Activated CD4-positive, alpha-beta T cell treated with anti-CD3 and anti-CD28 coated beads for 36 hours (primary cell): ENCODE measurements around the gene TRAP1. TPM values are rescaled to one million over a fixed set of nuclear protein-coding genes. Genes with fewer than 3 reads are reported as not detected.

Experiments used
- ATAC-seq: fragments of 200-7000 bp; cut with Tn5 transposase; one replicate; pipeline ENCODE4 v1.10.0; 2021; ENCODE audit warnings: mild to moderate bottlenecking, moderate library complexity
- CTCF ChIA-PET: fragments of 350-600 bp; sonication (Branson Sonifier 250); formaldehyde crosslinking; loops from one replicate; lab custom pipeline; 2021; ENCODE audit warnings: antibody characterized with exemption; lab: Charles Lee
- POLR2A ChIA-PET: fragments of 350-600 bp; sonication (Branson Sonifier 250); formaldehyde crosslinking; loops from one replicate; lab custom pipeline; 2021; ENCODE audit warnings: antibody characterized with exemption, inconsistent platforms; lab: Charles Lee
- DNase-seq: peaks from one replicate; pipeline ENCODE4 v3.0.0-alpha.2; 2020
- H3K27ac Mint-ChIP-seq: one replicate; pipeline ENCODE4 v1.8.0; 2021; ENCODE audit warnings: mixed read lengths
- H3K27me3 Mint-ChIP-seq: one replicate; pipeline ENCODE4 v1.8.0; 2021; ENCODE audit warnings: mixed read lengths
- H3K36me3 Mint-ChIP-seq: one replicate; pipeline ENCODE4 v1.8.0; 2021; ENCODE audit warnings: low read depth, mixed read lengths
- H3K4me1 Mint-ChIP-seq: one replicate; pipeline ENCODE4 v1.8.0; 2021; ENCODE audit warnings: mixed read lengths
- H3K4me3 Mint-ChIP-seq: one replicate; pipeline ENCODE4 v1.8.0; 2021; ENCODE audit warnings: mild to moderate bottlenecking, moderate library complexity, mixed read lengths
- H3K9me3 Mint-ChIP-seq: one replicate; pipeline ENCODE4 v1.8.0; 2021; ENCODE audit warnings: low read depth, mixed read lengths
- intact Hi-C, 2 experiments: fragments of 100-400 bp; cut with DNase I in 1 of 2; cut with micrococcal nuclease in 1 of 2; formaldehyde crosslinking; loops; one replicate each; pipeline versions ENCODE4 v1.14.2 to v1.15.1; 2022 to 2024; cut with DNase I, micrococcal nuclease
- total RNA-seq, 2 experiments: library from RNA; stranded (reverse); gene quantifications; one replicate each; pipeline ENCODE4 v1.2.3, GENCODE V29; 2021

TRAP1 gene
- total RNA-seq, 2 experiments from 2014 or later: 306 to 360 TPM

GRCh38 chr16:3706253-3707012 is 10.9 kb downstream of the TRAP1 start:
- Mint-ChIP-seq H3K4me1 (peaks cover 3% of the 10 kb centered on the region), H3K36me3 (peaks cover 25% of the 10 kb centered on the region), H3K27me3 (no peaks in the 10 kb centered on the region), H3K9me3 (no peaks in the 10 kb centered on the region), H3K27ac (no peak overlapping the region), H3K4me3 (no peak overlapping the region)
- CTCF ChIA-PET: no interaction called here
- POLR2A ChIA-PET: no interaction called here
- DNase-seq: no peak
- intact Hi-C loops: no loop called here
- ATAC-seq: no peak

- ATAC-seq (no peak), DNase-seq (no peak)
- Mint-ChIP-seq H3K27me3 (no peaks in the 10 kb centered on the region), H3K4me1 (peaks cover 8% of the 10 kb centered on the region), H3K36me3 (peaks cover 24% of the 10 kb centered on the region), H3K4me3 (no peak overlapping the region), H3K27ac (no peak overlapping the region), H3K9me3 (no peaks in the 10 kb centered on the region)
- intact Hi-C loops: no loop called here
- CTCF ChIA-PET: interaction anchor here (0.5 kb wide), 1 partner anchor 42 kb away, joined by 4 read pairs; no protein-coding TSS in a partner anchor
- POLR2A ChIA-PET: interaction anchor here (0.8 kb wide), 1 partner anchor 9 kb away, joined by 3 read pairs; no protein-coding TSS in a partner anchor
These were observed 15.2 kb downstream of the TRAP1 start for GRCh38 chr16:3702082-3702481.

- DNase-seq: no peak
- intact Hi-C loops: no loop called here
- Mint-ChIP-seq H3K27me3 (no peaks in the 10 kb centered on the region), H3K4me3 (no peak overlapping the region), H3K9me3 (no peaks in the 10 kb centered on the region), H3K36me3 (peaks cover 20% of the 10 kb centered on the region), H3K27ac (no peak overlapping the region), H3K4me1 (peaks cover 6% of the 10 kb centered on the region)
- ChIA-PET POLR2A (no interaction called here), CTCF (no interaction called here)
- no peak for ATAC-seq
These were observed 15.8 kb downstream of the TRAP1 start for GRCh38 chr16:3701531-3701930.

- DNase-seq: no peak
- H3K4me1 Mint-ChIP-seq: peaks cover 6% of the 10 kb centered on the region
- no peak overlapping the region for H3K4me3 Mint-ChIP-seq
- CTCF ChIA-PET: interaction anchor here (0.9 to 1.0 kb wide), 2 partner anchors 9 to 555 kb away, joined by 3 to 4 read pairs; no protein-coding TSS in a partner anchor
- H3K36me3 Mint-ChIP-seq: peaks cover 30% of the 10 kb centered on the region
- POLR2A ChIA-PET: interaction anchor here (0.6 kb wide), 1 partner anchor 158 kb away, joined by 3 read pairs; no protein-coding TSS in a partner anchor
- no peak overlapping the region for H3K27ac Mint-ChIP-seq
- intact Hi-C loops: no loop called here
- no peaks in the 10 kb centered on the region for H3K27me3 Mint-ChIP-seq
- H3K9me3 Mint-ChIP-seq: no peaks in the 10 kb centered on the region
- ATAC-seq: no peak
These were observed 18.4 kb downstream of the TRAP1 start for GRCh38 chr16:3698941-3699340.

GRCh38 chr16:3696425-3697218 is 20.7 kb downstream of the TRAP1 start:
- no peaks in the 10 kb centered on the region for H3K27me3 Mint-ChIP-seq
- peaks cover 6% of the 10 kb centered on the region for H3K4me1 Mint-ChIP-seq
- H3K4me3 Mint-ChIP-seq: no peak overlapping the region
- H3K9me3 Mint-ChIP-seq: no peaks in the 10 kb centered on the region
- no peak for DNase-seq
- no peak overlapping the region for H3K27ac Mint-ChIP-seq
- intact Hi-C loops: no loop called here
- H3K36me3 Mint-ChIP-seq: peaks cover 24% of the 10 kb centered on the region
- ChIA-PET CTCF (interaction anchor here (1.0 to 1.2 kb wide), 2 partner anchors 12 to 21 kb away, joined by 3 to 4 read pairs; partner anchors contain the start of gene TRAP1), POLR2A (interaction anchor here (0.7 kb wide), 1 partner anchor 467 kb away, joined by 3 read pairs; no protein-coding TSS in a partner anchor)
- ATAC-seq: no peak

GRCh38 chr16:3695610-3696369 is 21.5 kb downstream of the TRAP1 start:
- ChIA-PET POLR2A (no interaction called here), CTCF (interaction anchor here (0.7 to 1.2 kb wide), 4 partner anchors 11 to 22 kb away, joined by 3 to 4 read pairs (median 4); partner anchors contain the start of gene TRAP1)
- DNase-seq (no peak), ATAC-seq (no peak)
- Mint-ChIP-seq H3K4me1 (peaks cover 8% of the 10 kb centered on the region), H3K27ac (no peak overlapping the region), H3K9me3 (no peaks in the 10 kb centered on the region), H3K4me3 (no peak overlapping the region), H3K36me3 (peaks cover 23% of the 10 kb centered on the region), H3K27me3 (no peaks in the 10 kb centered on the region)
- intact Hi-C loops: no loop called here

- ATAC-seq: no peak
- Mint-ChIP-seq H3K4me1 (peaks cover 8% of the 10 kb centered on the region), H3K27ac (no peak overlapping the region), H3K27me3 (no peaks in the 10 kb centered on the region), H3K4me3 (no peak overlapping the region), H3K36me3 (peaks cover 29% of the 10 kb centered on the region), H3K9me3 (no peaks in the 10 kb centered on the region)
- POLR2A ChIA-PET: interaction anchor here (0.6 kb wide), 1 partner anchor 15 kb away, joined by 3 read pairs; no protein-coding TSS in a partner anchor
- CTCF ChIA-PET: no interaction called here
- intact Hi-C loops: no loop called here
- no peak for DNase-seq
These were observed 23.3 kb downstream of the TRAP1 start for GRCh38 chr16:3694051-3694450.

- Mint-ChIP-seq H3K27ac (no peak overlapping the region), H3K36me3 (peaks cover 42% of the 10 kb centered on the region), H3K4me1 (peaks cover 7% of the 10 kb centered on the region), H3K9me3 (no peaks in the 10 kb centered on the region), H3K4me3 (no peak overlapping the region), H3K27me3 (no peaks in the 10 kb centered on the region)
- no peak for ATAC-seq
- intact Hi-C loops: loop anchor here in 1 of 2 experiments (2.0 kb wide), 1 partner anchor 187 kb away; no protein-coding TSS in a partner anchor
- no peak for DNase-seq
- POLR2A ChIA-PET: no interaction called here
- CTCF ChIA-PET: interaction anchor here (0.6 to 1.5 kb wide), 7 partner anchors 9 to 679 kb away, joined by 3 to 4 read pairs (median 3); no protein-coding TSS in a partner anchor
These were observed 25.6 kb downstream of the TRAP1 start for GRCh38 chr16:3691761-3692160.

GRCh38 chr16:3690980-3691720 is 26.2 kb downstream of the TRAP1 start:
- no peak for ATAC-seq
- intact Hi-C loops: loop anchor here (1.0 to 2.0 kb wide), 3 partner anchors 188 to 563 kb away; partner anchors contain the start of gene CREBBP (in 1 of the 2)
- H3K9me3 Mint-ChIP-seq: no peaks in the 10 kb centered on the region
- CTCF ChIA-PET: interaction anchor here (0.6 to 1.5 kb wide), 10 partner anchors 9 to 679 kb away, joined by 3 to 4 read pairs (median 3); no protein-coding TSS in a partner anchor
- POLR2A ChIA-PET: no interaction called here
- no peak overlapping the region for H3K4me3 Mint-ChIP-seq
- peaks cover 44% of the 10 kb centered on the region for H3K36me3 Mint-ChIP-seq
- H3K27me3 Mint-ChIP-seq: no peaks in the 10 kb centered on the region
- no peak overlapping the region for H3K27ac Mint-ChIP-seq
- H3K4me1 Mint-ChIP-seq: peaks cover 7% of the 10 kb centered on the region
- DNase-seq: no peak

- ATAC-seq (peak; percentile 99), DNase-seq (peak; percentile 90)
- POLR2A ChIA-PET: no interaction called here
- Mint-ChIP-seq H3K36me3 (peaks cover 47% of the 10 kb centered on the region), H3K4me3 (no peak overlapping the region), H3K9me3 (no peaks in the 10 kb centered on the region), H3K27me3 (no peaks in the 10 kb centered on the region), H3K4me1 (peaks cover 7% of the 10 kb centered on the region), H3K27ac (no peak overlapping the region)
- CTCF ChIA-PET: interaction anchor here (0.6 to 1.6 kb wide), 9 partner anchors 8 to 354 kb away, joined by 3 to 9 read pairs (median 3); no protein-coding TSS in a partner anchor
- intact Hi-C loops: loop anchor here (1.0 to 2.0 kb wide), 3 partner anchors 188 to 564 kb away; partner anchors contain the start of gene CREBBP (in 1 of the 2)
These were observed 26.8 kb downstream of the TRAP1 start for GRCh38 chr16:3690470-3690928.
